GM12891 (cell line): ENCODE measurements around the gene PPP4R3B.

Experiments
- POLR2A ChIP-seq: IDR thresholded peaks from 2 replicates; pipeline ENCODE4 v1.6.1; 2011; ENCODE audit warnings: low read depth, low read length, control low read depth
- POU2F2 ChIP-seq: IDR thresholded peaks from 2 replicates; pipeline ENCODE4 v1.6.1; 2011; ENCODE audit warnings: low read depth, mild to moderate bottlenecking, control low read depth, low read length, moderate library complexity

DNA sequence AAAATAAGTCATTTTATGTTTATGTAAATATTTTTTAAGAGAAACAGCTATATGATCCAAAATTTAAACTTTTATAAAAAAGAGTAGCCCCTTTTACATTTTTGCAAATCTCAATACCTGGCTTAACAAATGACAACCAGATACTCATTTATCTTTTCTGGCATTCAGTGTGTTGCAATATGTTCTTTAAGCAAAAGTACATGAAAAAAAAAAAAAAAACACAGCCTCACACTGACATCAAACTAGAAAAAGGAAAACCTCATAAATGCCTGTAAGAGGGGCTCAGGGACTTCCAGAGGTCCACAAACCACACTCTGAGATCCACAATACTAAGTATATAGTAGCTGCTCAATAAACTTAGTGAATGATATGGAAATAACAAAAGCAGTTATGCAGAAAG lies 21.9 kb downstream of the PPP4R3B start:
- TF ChIP-seq POU2F2, result no peak
- TF ChIP-seq POLR2A, result no peak
